Osteocyte (in vitro differentiated cells): ENCODE measurements around the gene PALD1. TPM values are rescaled to one million over a fixed set of nuclear protein-coding genes. Genes with fewer than 3 reads are reported as not detected.

ENCODE experiments used
- DNase-seq: peaks from one replicate; pipeline ENCODE4 v3.0.0; 2021; ENCODE audit warnings: mixed read lengths; ENCODE audit not compliant: unreplicated experiment; ENCODE audit errors: extremely low spot score
- H3K27ac Mint-ChIP-seq: one replicate; pipeline ENCODE4 v1.8.0; 2021; ENCODE audit warnings: mild to moderate bottlenecking, mixed read lengths; ENCODE audit not compliant: unreplicated experiment
- H3K27me3 Mint-ChIP-seq: one replicate; pipeline ENCODE4 v1.8.0; 2021; ENCODE audit warnings: mixed read lengths; ENCODE audit not compliant: unreplicated experiment
- H3K36me3 Mint-ChIP-seq: one replicate; pipeline ENCODE4 v1.8.0; 2021; ENCODE audit warnings: mixed read lengths; ENCODE audit not compliant: unreplicated experiment
- H3K4me1 Mint-ChIP-seq: one replicate; pipeline ENCODE4 v1.8.0; 2021; ENCODE audit warnings: mixed read lengths; ENCODE audit not compliant: unreplicated experiment
- H3K4me3 Mint-ChIP-seq: one replicate; pipeline ENCODE4 v1.8.0; 2021; ENCODE audit warnings: mild to moderate bottlenecking, moderate library complexity, mixed read lengths; ENCODE audit not compliant: unreplicated experiment
- H3K9me3 Mint-ChIP-seq: one replicate; pipeline ENCODE4 v1.8.0; 2021; ENCODE audit warnings: mixed read lengths; ENCODE audit not compliant: unreplicated experiment
- CTCF ChIP-seq: fragments of 200-600 bp; sonication (generic); IDR thresholded peaks from 2 replicates; pipeline ENCODE4 v1.5.0; 2021; ENCODE audit warnings: antibody characterized with exemption, mild to moderate bottlenecking, moderate library complexity
- total RNA-seq: library from RNA; stranded (reverse); gene quantifications from 2 replicates; pipeline ENCODE4 v1.2.1, GENCODE V29; 2021

Gene PALD1
- total RNA-seq, 1 donor from 2014 or later: 3.1 TPM

- TF ChIP-seq CTCF: no peak
- DNase-seq: no peak
- Mint-ChIP-seq H3K9me3 (no peaks in the 10 kb centered on the region), H3K36me3 (no peaks in the 10 kb centered on the region), H3K4me3 (no peak overlapping the region), H3K27me3 (no peaks in the 10 kb centered on the region), H3K27ac (no peak overlapping the region), H3K4me1 (no peaks in the 10 kb centered on the region)
These were observed 50.3 kb downstream of the PALD1 start for GRCh38 chr10:70528741-70529362.

GRCh38 chr10:70529848-70530247, 51.3 kb downstream of the PALD1 start:
- H3K4me3 Mint-ChIP-seq: no peak overlapping the region
- no peaks in the 10 kb centered on the region for H3K36me3 Mint-ChIP-seq
- no peak for TF ChIP-seq CTCF
- H3K27ac Mint-ChIP-seq: no peak overlapping the region
- no peaks in the 10 kb centered on the region for H3K9me3 Mint-ChIP-seq
- H3K27me3 Mint-ChIP-seq: no peaks in the 10 kb centered on the region
- no peak for DNase-seq
- no peaks in the 10 kb centered on the region for H3K4me1 Mint-ChIP-seq

GRCh38 chr10:70530315-70530714, 51.7 kb downstream of the PALD1 start:
- Mint-ChIP-seq H3K4me3 (no peak overlapping the region), H3K27me3 (no peaks in the 10 kb centered on the region), H3K4me1 (no peaks in the 10 kb centered on the region), H3K27ac (no peak overlapping the region), H3K36me3 (no peaks in the 10 kb centered on the region), H3K9me3 (no peaks in the 10 kb centered on the region)
- DNase-seq: no peak
- no peak for TF ChIP-seq CTCF

- H3K4me1 Mint-ChIP-seq: peaks cover 3% of the 10 kb centered on the region
- H3K27me3 Mint-ChIP-seq: no peaks in the 10 kb centered on the region
- H3K9me3 Mint-ChIP-seq: no peaks in the 10 kb centered on the region
- H3K27ac Mint-ChIP-seq: no peak overlapping the region
- no peak for DNase-seq
- no peaks in the 10 kb centered on the region for H3K36me3 Mint-ChIP-seq
- no peak for TF ChIP-seq CTCF
- no peak overlapping the region for H3K4me3 Mint-ChIP-seq
These were observed 54.1 kb downstream of the PALD1 start for GRCh38 chr10:70532554-70533188.

- Mint-ChIP-seq H3K4me3 (no peak overlapping the region), H3K9me3 (no peaks in the 10 kb centered on the region), H3K27ac (no peak overlapping the region), H3K4me1 (peaks cover 3% of the 10 kb centered on the region), H3K36me3 (no peaks in the 10 kb centered on the region), H3K27me3 (no peaks in the 10 kb centered on the region)
- DNase-seq: no peak
- TF ChIP-seq CTCF: no peak
These were observed 54.6 kb downstream of the PALD1 start for GRCh38 chr10:70533189-70533558.
